Loucy (cell line): ENCODE results near the gene GRIPAP1.

Source experiments
- H2AFZ ChIP-seq: fragments of 200-600 bp; sonication (generic); 2 replicates; pipeline ENCODE4 v1.6.0; 2016; ENCODE audit warnings: antibody characterized with exemption, mild to moderate bottlenecking, low read length, moderate library complexity
- H3F3A ChIP-seq: fragments of 200-600 bp; 2 replicates; pipeline ENCODE4 v1.6.0; 2016; ENCODE audit warnings: antibody characterized with exemption, low read depth, mild to moderate bottlenecking
- H3K27me3 ChIP-seq: fragments of 200-600 bp; sonication (generic); 2 replicates; pipeline ENCODE4 v1.6.1; 2014; ENCODE audit warnings: low read length, mild to moderate bottlenecking; ENCODE audit not compliant: insufficient read depth, poor library complexity, severe bottlenecking
- H3K36me3 ChIP-seq: fragments of 200-600 bp; sonication (generic); 2 replicates; pipeline ENCODE4 v1.6.1; 2016; ENCODE audit warnings: low read length; ENCODE audit not compliant: insufficient read depth
- H3K4me1 ChIP-seq: fragments of 200-600 bp; sonication (generic); 2 replicates; pipeline ENCODE4 v1.5.1; 2014; ENCODE audit warnings: low read length, mild to moderate bottlenecking; ENCODE audit not compliant: insufficient read depth, poor library complexity, severe bottlenecking
- H3K4me2 ChIP-seq: fragments of 200-600 bp; sonication (generic); 2 replicates; pipeline ENCODE4 v1.6.0; 2014; ENCODE audit warnings: antibody characterized with exemption, low read length, low read depth, mild to moderate bottlenecking; ENCODE audit not compliant: poor library complexity, severe bottlenecking
- H3K4me3 ChIP-seq: fragments of 200-600 bp; sonication (generic); 2 replicates; pipeline ENCODE4 v1.5.1; 2014; ENCODE audit warnings: low read length, mild to moderate bottlenecking, mixed read lengths; ENCODE audit not compliant: poor library complexity, severe bottlenecking
- H3K79me2 ChIP-seq: fragments of 200-600 bp; sonication (generic); 2 replicates; pipeline ENCODE4 v1.6.1; 2014; ENCODE audit warnings: low read length; ENCODE audit not compliant: insufficient read depth
- H3K9ac ChIP-seq: fragments of 200-600 bp; sonication (generic); 2 replicates; pipeline ENCODE4 v1.6.0; 2014; ENCODE audit warnings: mild to moderate bottlenecking, low read depth, low read length, moderate library complexity; ENCODE audit not compliant: poor library complexity, severe bottlenecking
- H3K9me2 ChIP-seq: fragments of 200-600 bp; sonication (generic); replicated peaks from 2 replicates; pipeline ENCODE4 v1.6.1; 2016; ENCODE audit warnings: low read depth, low read length, mixed read lengths
- H3K9me3 ChIP-seq: fragments of 200-600 bp; sonication (generic); 2 replicates; pipeline ENCODE4 v1.6.1; 2014; ENCODE audit warnings: mild to moderate bottlenecking, antibody characterized with exemption, low read length, low read depth; ENCODE audit not compliant: insufficient read depth
- H4K20me1 ChIP-seq: fragments of 200-600 bp; sonication (generic); 2 replicates; pipeline ENCODE4 v1.6.0; 2014; ENCODE audit warnings: antibody characterized with exemption, low read length, mild to moderate bottlenecking; ENCODE audit not compliant: insufficient read depth, poor library complexity, severe bottlenecking
- EZH2phosphoT487 ChIP-seq: fragments of 200-600 bp; IDR thresholded peaks from 2 replicates; pipeline ENCODE4 v1.6.1; 2018; ENCODE audit warnings: antibody characterized with exemption, mild to moderate bottlenecking, moderate library complexity, borderline replicate concordance
- TF ChIP-seq, protein P1 (sequence below): fragments of 200-600 bp; sonication (generic); conservative IDR thresholded peaks from 2 replicates; pipeline ENCODE4 v1.5.1; 2014; ENCODE audit warnings: mild to moderate bottlenecking, antibody characterized with exemption, low read length

Gene GRIPAP1

DNA sequence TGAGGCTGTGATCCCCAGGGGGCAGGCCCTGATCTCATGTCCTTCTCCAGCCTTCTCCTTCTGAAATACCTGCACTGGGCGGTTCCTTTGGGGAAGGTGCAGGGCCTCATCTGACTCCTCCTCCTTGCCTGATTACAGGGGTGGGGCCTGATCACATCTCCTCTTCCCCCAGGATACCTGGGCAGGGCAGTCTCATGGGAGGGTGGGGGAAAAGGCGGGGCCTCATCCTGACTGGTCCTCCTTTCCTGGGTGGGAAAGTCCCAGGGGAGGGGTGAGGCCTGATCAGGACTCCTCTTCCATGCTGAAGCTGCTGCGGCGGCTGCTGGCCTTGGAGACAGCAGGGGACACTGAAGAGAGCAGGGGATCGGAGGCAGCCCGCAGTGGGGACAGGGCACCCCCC is 27.8 kb upstream of the GRIPAP1 start:
- H3F3A ChIP-seq: no peaks in the 10 kb centered on the region
- no peaks in the 10 kb centered on the region for H3K79me2 ChIP-seq
- no peaks in the 10 kb centered on the region for H3K9me3 ChIP-seq

DNA sequence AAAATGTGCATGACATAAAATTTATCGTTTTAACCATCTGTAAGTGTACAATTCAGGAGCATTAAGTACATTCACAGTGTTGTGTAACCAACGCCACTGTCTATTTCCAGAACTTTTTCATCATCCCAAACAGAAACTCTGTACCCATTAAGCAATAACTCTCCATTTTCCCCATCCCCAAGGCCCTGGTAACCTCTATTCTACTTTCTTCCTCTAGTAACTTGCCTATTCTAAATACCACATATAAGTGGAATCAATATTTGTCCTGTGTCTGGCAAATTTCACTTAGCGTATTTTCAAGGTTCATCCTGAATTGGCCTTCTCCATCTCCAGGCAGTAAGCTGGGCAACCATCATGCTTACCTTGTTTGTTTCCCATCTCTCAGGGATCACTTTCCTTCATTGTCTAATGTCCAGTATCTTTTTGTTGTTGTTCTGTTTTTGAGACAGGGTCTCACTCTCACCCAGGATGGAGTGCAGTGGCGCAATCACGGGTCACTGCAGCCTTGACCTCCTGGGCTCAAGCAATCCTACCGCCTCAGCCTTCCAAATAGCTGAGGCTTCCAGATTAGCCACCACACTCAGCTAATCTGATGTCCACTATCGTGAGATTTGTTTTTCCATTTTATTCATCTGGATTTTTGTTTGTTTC is 17.7 kb upstream of the GRIPAP1 start:
- no peaks in the 10 kb centered on the region for H3K27me3 ChIP-seq
- no peak overlapping the region for H3K4me2 ChIP-seq
- H3K9me2 ChIP-seq: no peaks in the 10 kb centered on the region
- H3K9ac ChIP-seq: no peak overlapping the region
- H3K79me2 ChIP-seq: no peaks in the 10 kb centered on the region
- H3K4me1 ChIP-seq: no peaks in the 10 kb centered on the region
- no peak overlapping the region for H2AFZ ChIP-seq
- H3K4me3 ChIP-seq: no peak overlapping the region
- H3F3A ChIP-seq: no peaks in the 10 kb centered on the region
- H4K20me1 ChIP-seq: no peaks in the 10 kb centered on the region
- H3K36me3 ChIP-seq: no peaks in the 10 kb centered on the region
- H3K9me3 ChIP-seq: no peaks in the 10 kb centered on the region
- TF ChIP-seq, protein P1, sequence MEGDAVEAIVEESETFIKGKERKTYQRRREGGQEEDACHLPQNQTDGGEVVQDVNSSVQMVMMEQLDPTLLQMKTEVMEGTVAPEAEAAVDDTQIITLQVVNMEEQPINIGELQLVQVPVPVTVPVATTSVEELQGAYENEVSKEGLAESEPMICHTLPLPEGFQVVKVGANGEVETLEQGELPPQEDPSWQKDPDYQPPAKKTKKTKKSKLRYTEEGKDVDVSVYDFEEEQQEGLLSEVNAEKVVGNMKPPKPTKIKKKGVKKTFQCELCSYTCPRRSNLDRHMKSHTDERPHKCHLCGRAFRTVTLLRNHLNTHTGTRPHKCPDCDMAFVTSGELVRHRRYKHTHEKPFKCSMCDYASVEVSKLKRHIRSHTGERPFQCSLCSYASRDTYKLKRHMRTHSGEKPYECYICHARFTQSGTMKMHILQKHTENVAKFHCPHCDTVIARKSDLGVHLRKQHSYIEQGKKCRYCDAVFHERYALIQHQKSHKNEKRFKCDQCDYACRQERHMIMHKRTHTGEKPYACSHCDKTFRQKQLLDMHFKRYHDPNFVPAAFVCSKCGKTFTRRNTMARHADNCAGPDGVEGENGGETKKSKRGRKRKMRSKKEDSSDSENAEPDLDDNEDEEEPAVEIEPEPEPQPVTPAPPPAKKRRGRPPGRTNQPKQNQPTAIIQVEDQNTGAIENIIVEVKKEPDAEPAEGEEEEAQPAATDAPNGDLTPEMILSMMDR: no peak
- TF ChIP-seq EZH2phosphoT487: no peak

More for the DNA sequence above, 27.8 kb upstream of the GRIPAP1 start:
- H4K20me1 ChIP-seq: no peaks in the 10 kb centered on the region
- no peaks in the 10 kb centered on the region for H3K4me1 ChIP-seq
- no peaks in the 10 kb centered on the region for H3K9me2 ChIP-seq
- H3K9ac ChIP-seq: no peak overlapping the region
- H3K27me3 ChIP-seq: no peaks in the 10 kb centered on the region
- H3K4me3 ChIP-seq: no peak overlapping the region
- no peak overlapping the region for H2AFZ ChIP-seq
- no peak for TF ChIP-seq EZH2phosphoT487
- TF ChIP-seq, protein P1: no peak
- no peak overlapping the region for H3K4me2 ChIP-seq
- H3K36me3 ChIP-seq: no peaks in the 10 kb centered on the region; the same call in 1 of the 2 replicates

DNA sequence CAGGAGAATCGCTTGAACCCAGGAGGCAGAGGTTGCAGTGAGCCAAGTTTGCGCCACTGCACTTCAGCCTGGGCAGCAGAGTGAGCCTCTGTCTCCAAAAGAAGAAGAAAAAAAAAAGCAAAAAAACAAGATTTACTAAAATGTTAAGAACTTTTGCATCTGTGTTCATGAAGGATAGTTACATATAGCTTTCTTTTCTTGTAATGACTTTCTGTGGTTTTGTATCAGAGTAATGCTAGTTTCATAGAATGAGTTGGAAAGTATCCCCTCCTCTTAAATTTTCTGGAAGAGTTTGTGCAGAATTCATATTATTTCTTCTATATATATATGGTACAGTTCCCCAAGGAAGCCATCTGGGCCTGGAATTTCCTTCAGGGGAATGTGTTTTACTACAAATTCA is 17.0 kb upstream of the GRIPAP1 start:
- Histone ChIP-seq H3F3A (no peaks in the 10 kb centered on the region), H3K4me3 (no peak overlapping the region), H3K9me3 (no peaks in the 10 kb centered on the region), H3K27me3 (no peaks in the 10 kb centered on the region), H2AFZ (no peak overlapping the region), H3K4me1 (no peaks in the 10 kb centered on the region), H3K79me2 (no peaks in the 10 kb centered on the region), H3K9me2 (no peaks in the 10 kb centered on the region), H4K20me1 (no peaks in the 10 kb centered on the region), H3K36me3 (no peaks in the 10 kb centered on the region), H3K4me2 (no peak overlapping the region), H3K9ac (no peak overlapping the region)
- TF ChIP-seq EZH2phosphoT487: no peak
- TF ChIP-seq, protein P1: no peak
